ENCODE measurements around the gene DCT.

DCT gene

DNA sequence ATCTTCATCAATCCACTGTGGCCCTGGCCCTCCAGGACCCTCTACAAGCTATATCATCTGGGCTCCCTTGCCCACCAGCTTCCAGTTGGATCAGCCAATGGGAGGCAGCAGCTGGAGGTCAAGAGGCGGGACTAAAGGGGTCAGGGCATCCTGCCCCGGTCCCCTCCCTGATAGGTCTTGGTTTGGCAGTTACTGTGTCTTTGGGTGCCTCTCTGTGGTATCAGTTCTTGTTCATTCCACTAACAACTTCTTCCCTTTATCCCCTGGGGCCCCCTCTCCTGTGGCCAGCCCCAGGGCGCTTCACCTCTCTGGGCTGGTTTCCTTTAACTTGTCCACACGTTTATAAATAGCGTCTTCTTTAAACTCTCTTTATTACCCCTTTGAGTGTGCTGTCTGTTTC, 83.6 kb downstream of the DCT start:
- in situ Hi-C loops (cut with HindIII; ENCODE audit: low sequenced_read_pairs), result no loop called here
- TF ChIP-seq, protein P1, sequence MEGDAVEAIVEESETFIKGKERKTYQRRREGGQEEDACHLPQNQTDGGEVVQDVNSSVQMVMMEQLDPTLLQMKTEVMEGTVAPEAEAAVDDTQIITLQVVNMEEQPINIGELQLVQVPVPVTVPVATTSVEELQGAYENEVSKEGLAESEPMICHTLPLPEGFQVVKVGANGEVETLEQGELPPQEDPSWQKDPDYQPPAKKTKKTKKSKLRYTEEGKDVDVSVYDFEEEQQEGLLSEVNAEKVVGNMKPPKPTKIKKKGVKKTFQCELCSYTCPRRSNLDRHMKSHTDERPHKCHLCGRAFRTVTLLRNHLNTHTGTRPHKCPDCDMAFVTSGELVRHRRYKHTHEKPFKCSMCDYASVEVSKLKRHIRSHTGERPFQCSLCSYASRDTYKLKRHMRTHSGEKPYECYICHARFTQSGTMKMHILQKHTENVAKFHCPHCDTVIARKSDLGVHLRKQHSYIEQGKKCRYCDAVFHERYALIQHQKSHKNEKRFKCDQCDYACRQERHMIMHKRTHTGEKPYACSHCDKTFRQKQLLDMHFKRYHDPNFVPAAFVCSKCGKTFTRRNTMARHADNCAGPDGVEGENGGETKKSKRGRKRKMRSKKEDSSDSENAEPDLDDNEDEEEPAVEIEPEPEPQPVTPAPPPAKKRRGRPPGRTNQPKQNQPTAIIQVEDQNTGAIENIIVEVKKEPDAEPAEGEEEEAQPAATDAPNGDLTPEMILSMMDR (IDR thresholded peaks at IDR 0.05; ENCODE audit: low read depth, low read length), result no peak
- no peak for DNase-seq (ENCODE audit: low read depth, low spot score)
- H3K4me3 ChIP-seq (ENCODE audit: low read depth, low read length), result no peak overlapping the region

DNA sequence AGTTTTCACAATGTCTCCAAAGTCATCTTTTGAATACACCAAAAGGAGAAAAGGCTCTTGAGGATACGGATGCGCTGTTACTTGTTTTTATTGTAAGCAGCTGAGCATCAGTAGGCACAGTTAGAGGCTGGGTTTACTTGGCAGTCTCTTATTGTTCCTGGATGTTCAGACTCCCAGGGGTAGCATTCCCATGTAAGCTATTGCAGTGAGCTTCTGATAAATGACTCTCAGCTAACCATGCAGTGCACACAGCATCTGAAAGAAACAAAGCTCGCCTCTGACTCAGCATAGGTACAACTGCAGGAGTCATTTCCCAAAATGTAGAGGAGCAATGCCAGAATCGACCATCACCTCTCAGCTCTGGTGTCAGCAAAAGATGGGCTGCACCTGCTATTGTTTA, 84.8 kb downstream of the DCT start:
- in situ Hi-C loops (cut with HindIII; ENCODE audit: low sequenced_read_pairs), result no loop called here
- H3K4me3 ChIP-seq (ENCODE audit: low read depth, low read length), result no peak overlapping the region
- TF ChIP-seq, protein P1 (IDR thresholded peaks at IDR 0.05; ENCODE audit: low read depth, low read length), result no peak
- no peak for DNase-seq (ENCODE audit: low read depth, low spot score)

DNA sequence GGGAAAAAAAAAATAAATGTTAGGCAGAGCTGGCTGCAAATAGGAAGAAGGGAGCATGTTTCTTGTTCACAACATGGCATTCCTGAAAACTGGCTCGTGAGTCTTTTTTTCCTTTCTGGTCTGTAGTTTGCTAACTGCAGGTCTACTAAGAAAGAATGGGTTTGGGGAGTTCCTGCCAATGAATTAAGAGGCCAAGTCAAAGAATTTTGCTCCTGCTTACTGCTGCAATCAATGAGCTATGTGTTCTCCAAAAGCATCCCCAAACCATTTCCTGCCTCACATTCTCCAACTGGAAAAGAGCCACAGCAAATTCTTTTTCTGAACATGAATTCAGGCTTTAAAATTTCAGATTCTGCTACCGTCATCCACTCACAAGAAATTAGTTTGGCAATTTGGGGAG, 88.6 kb downstream of the DCT start:
- no peak overlapping the region for H3K4me3 ChIP-seq (ENCODE audit: low read depth, low read length)
- in situ Hi-C loops (cut with HindIII; ENCODE audit: low sequenced_read_pairs), result no loop called here
- TF ChIP-seq, protein P1 (IDR thresholded peaks at IDR 0.05; ENCODE audit: low read depth, low read length), result no peak
- DNase-seq (ENCODE audit: low read depth, low spot score), result peak; percentile 16

DNA sequence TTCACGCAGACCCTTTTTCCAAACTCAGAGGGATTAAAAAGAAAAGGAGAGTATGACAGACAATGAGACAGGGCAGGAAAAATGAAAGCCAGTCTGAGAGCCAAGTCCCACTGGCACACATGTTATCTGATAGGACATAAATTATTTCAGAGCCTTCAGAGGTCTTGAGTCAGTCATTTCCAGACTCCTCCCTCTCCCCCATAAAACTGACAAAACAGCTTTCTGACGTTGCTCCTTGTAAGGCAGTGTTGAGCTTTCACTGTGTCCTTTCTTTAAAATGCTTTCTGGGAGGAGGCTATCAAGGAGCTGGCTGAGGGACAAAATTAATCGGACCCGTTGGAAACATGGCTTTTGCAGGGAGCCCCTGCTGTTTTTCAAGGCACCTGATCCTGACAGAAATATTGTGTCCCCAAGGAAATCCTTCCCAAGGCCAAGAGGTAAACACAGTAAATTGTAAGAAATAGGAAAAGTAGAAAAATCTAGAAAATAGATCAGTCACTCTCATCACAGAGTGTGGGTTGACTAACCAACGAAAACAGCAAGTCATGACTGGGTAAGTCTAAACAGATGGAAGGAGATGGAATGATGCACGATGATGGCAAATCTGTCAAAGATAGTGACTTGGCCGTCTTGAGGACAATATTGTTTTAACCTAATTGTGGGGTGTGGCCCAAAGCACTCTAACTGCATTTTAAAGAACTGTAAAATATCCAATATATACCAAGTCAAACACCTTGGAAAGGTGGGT, 89.7 kb downstream of the DCT start:
- TF ChIP-seq, protein P1 (IDR thresholded peaks at IDR 0.05; ENCODE audit: low read depth, low read length), result no peak
- H3K4me3 ChIP-seq (ENCODE audit: low read depth, low read length), result no peak overlapping the region
- DNase-seq (ENCODE audit: low read depth, low spot score), result no peak
- in situ Hi-C loops (cut with HindIII; ENCODE audit: low sequenced_read_pairs), result no loop called here

DNA sequence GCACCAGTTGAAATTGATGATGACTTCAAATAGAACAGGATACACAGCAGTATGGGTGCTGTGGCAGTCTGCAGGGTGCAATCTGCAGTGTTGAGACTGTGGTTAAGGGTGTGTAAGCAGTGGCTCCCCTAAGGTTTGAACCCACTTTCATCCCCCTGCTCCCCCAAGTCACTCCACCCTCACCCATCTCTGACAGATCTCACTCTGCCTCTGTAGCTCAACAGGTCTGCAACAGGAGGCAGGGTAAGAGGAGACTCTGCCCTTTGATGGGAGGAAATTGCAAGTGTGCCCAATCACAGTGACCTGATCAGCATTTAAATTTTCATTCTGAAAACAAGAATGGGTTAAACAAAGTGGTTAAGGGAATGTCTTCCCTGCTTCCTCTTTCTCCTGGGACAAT, 92.4 kb downstream of the DCT start:
- TF ChIP-seq, protein P1 (IDR thresholded peaks at IDR 0.05; ENCODE audit: low read depth, low read length), result no peak
- in situ Hi-C loops (cut with HindIII; ENCODE audit: low sequenced_read_pairs), result no loop called here
- H3K4me3 ChIP-seq (ENCODE audit: low read depth, low read length), result no peak overlapping the region
- no peak for DNase-seq (ENCODE audit: low read depth, low spot score)

Measured in astrocyte of the spinal cord (primary cell).